ENCODE data around the gene FOXP1.

The FOXP1 gene

GRCh38 chr3:71401695-71402231 is 181.8 kb downstream of the FOXP1 start:
- TF ChIP-seq ZFP30 (CRISPR knock-in tag; IDR thresholded peaks at IDR 0.05), result no peak
- no peak for TF ChIP-seq RARB (CRISPR knock-in tag; IDR thresholded peaks at IDR 0.05)
- TF ChIP-seq PPARA (CRISPR knock-in tag; IDR thresholded peaks at IDR 0.05; ENCODE audit: borderline replicate concordance), result no peak
- no peak for TF ChIP-seq TCF4 (CRISPR knock-in tag; IDR thresholded peaks at IDR 0.05; ENCODE audit: borderline replicate concordance)
- no peak for TF ChIP-seq ISL1 (CRISPR knock-in tag; IDR thresholded peaks at IDR 0.05)
- TF ChIP-seq ZNF8 (CRISPR knock-in tag; IDR thresholded peaks at IDR 0.05), result no peak
- TF ChIP-seq TOX (CRISPR knock-in tag; IDR thresholded peaks at IDR 0.05; ENCODE audit: borderline replicate concordance), result no peak
- TF ChIP-seq SNAI2 (CRISPR knock-in tag; IDR thresholded peaks at IDR 0.05), result no peak
- TF ChIP-seq POU6F1 (CRISPR knock-in tag; IDR thresholded peaks at IDR 0.05; ENCODE audit: borderline replicate concordance, low read depth), result no peak
- TF ChIP-seq CSRNP3 (CRISPR knock-in tag; IDR thresholded peaks at IDR 0.05), result no peak
- TF ChIP-seq GLIS3 (CRISPR knock-in tag; IDR thresholded peaks at IDR 0.05), result no peak
- no peak for TF ChIP-seq OSR1 (CRISPR knock-in tag; IDR thresholded peaks at IDR 0.05)
- no peak for ATAC-seq

- no peak for ATAC-seq
- TF ChIP-seq BACH2 (CRISPR knock-in tag; IDR thresholded peaks at IDR 0.05; ENCODE audit: borderline replicate concordance) (no peak), CSDC2 (CRISPR knock-in tag; IDR thresholded peaks at IDR 0.05) (no peak), TCF4 (CRISPR knock-in tag; IDR thresholded peaks at IDR 0.05; ENCODE audit: borderline replicate concordance) (peak; percentile 68), ZNF70 (CRISPR knock-in tag; IDR thresholded peaks at IDR 0.05) (no peak), GLIS3 (CRISPR knock-in tag; IDR thresholded peaks at IDR 0.05) (no peak; the same call in none of the 2 replicates), ISL1 (CRISPR knock-in tag; IDR thresholded peaks at IDR 0.05) (peak; percentile 94), CREB5 (CRISPR knock-in tag; IDR thresholded peaks at IDR 0.05; ENCODE audit: low read depth) (0 out of 2 replicates have a peak, but pooled peaks have one; percentile 32), ZFP30 (CRISPR knock-in tag; IDR thresholded peaks at IDR 0.05) (no peak), ZFP3 (CRISPR knock-in tag; IDR thresholded peaks at IDR 0.05) (no peak), ESRRG (CRISPR knock-in tag; IDR thresholded peaks at IDR 0.05) (no peak), SNAI2 (CRISPR knock-in tag; IDR thresholded peaks at IDR 0.05) (0 out of 2 replicates have a peak, but pooled peaks have one; percentile 8), TSHZ2 (CRISPR knock-in tag; IDR thresholded peaks at IDR 0.05) (peak; percentile 89), POU6F1 (CRISPR knock-in tag; IDR thresholded peaks at IDR 0.05; ENCODE audit: borderline replicate concordance, low read depth) (no peak), ZC3H10 (CRISPR knock-in tag; IDR thresholded peaks at IDR 0.05) (no peak), ARNTL (CRISPR knock-in tag; IDR thresholded peaks at IDR 0.05; ENCODE audit: borderline replicate concordance, low read depth) (no peak), ZNF8 (CRISPR knock-in tag; IDR thresholded peaks at IDR 0.05) (no peak), PATZ1 (CRISPR knock-in tag; IDR thresholded peaks at IDR 0.05; ENCODE audit: borderline replicate concordance) (peak; percentile 70; the same call in 1 of the 2 replicates), OSR1 (CRISPR knock-in tag; IDR thresholded peaks at IDR 0.05) (no peak), PPARA (CRISPR knock-in tag; IDR thresholded peaks at IDR 0.05; ENCODE audit: borderline replicate concordance) (no peak), CSRNP3 (CRISPR knock-in tag; IDR thresholded peaks at IDR 0.05) (no peak), RARB (CRISPR knock-in tag; IDR thresholded peaks at IDR 0.05) (no peak)
Observed at GRCh38 chr3:71400986-71401451, 182.5 kb downstream of the FOXP1 start.

Measured in SK-N-SH treated with all-trans-retinoic acid at 6 μM for 48 hours (cell line).